DND-41 (cell line): Measurements from ENCODE around the gene AQP5.

ENCODE experiments used
- EZH2 ChIP-seq: IDR thresholded peaks from 3 replicates; pipeline ENCODE4 v1.6.1; 2012; ENCODE audit warnings: borderline replicate concordance, low read depth, mild to moderate bottlenecking, moderate library complexity, low read length, inconsistent platforms; ENCODE audit not compliant: severe bottlenecking
- TF ChIP-seq, protein P1 (sequence below): IDR thresholded peaks from 2 replicates; pipeline ENCODE4 v1.5.1; 2012; ENCODE audit warnings: borderline replicate concordance, low read length, moderate library complexity, mild to moderate bottlenecking; ENCODE audit not compliant: poor library complexity, severe bottlenecking; ENCODE audit errors: extremely low read depth

DNA sequence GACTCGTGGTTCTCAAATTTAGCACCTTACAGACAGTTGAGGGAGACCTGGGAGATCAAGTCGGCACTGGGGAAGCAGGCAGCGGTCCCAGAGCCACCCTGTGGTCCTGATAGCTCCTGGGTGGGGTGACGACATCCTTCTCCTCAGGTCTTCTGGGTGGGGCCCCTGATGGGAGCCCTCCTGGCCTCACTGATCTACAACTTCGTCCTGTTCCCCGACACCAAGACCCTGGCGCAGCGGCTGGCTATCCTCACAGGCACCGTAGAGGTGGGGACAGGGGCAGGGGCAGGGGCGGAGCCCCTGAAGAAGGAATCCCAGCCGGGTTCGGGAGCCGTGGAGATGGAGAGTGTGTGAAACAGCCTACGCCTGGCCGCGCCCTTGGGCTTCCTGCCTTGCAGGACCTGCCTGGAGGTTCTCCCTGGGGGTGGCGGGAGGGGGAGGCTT is 13.7 kb downstream of the AQP5 start:
- TF ChIP-seq EZH2, result no peak
- TF ChIP-seq, protein P1, sequence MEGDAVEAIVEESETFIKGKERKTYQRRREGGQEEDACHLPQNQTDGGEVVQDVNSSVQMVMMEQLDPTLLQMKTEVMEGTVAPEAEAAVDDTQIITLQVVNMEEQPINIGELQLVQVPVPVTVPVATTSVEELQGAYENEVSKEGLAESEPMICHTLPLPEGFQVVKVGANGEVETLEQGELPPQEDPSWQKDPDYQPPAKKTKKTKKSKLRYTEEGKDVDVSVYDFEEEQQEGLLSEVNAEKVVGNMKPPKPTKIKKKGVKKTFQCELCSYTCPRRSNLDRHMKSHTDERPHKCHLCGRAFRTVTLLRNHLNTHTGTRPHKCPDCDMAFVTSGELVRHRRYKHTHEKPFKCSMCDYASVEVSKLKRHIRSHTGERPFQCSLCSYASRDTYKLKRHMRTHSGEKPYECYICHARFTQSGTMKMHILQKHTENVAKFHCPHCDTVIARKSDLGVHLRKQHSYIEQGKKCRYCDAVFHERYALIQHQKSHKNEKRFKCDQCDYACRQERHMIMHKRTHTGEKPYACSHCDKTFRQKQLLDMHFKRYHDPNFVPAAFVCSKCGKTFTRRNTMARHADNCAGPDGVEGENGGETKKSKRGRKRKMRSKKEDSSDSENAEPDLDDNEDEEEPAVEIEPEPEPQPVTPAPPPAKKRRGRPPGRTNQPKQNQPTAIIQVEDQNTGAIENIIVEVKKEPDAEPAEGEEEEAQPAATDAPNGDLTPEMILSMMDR, result no peak
